Measurements from ENCODE around the gene FRYL. TPM values are rescaled to one million over a fixed set of nuclear protein-coding genes. Genes with fewer than 3 reads are reported as not detected.

The FRYL gene
- total RNA-seq, 4 donors from 2014 or later: 14.5 to 43.7 (median 20.1) TPM

- H3K9me3 ChIP-seq: no peaks in the 10 kb centered on the region
- H3K36me3 ChIP-seq: peaks cover 0 to 64% of the 10 kb centered on the region in 2 donors
- no peak overlapping the region for H3K4me3 ChIP-seq
- intact Hi-C loops (cut with DNase I; ENCODE audit: low total_unique reads) (no loop called here), in situ Hi-C loops (cut with MboI; ENCODE audit: low sequenced_read_pairs in 4 of 4) (loop anchor here in 2 of 4 donors (5.0 to 10.0 kb wide), 2 partner anchors 389 to 391 kb away; no protein-coding TSS in a partner anchor)
- no peak for DNase-seq
- no peak overlapping the region for H3K27ac ChIP-seq
- no peak for TF ChIP-seq POLR2A (IDR thresholded peaks at IDR 0.05)
- TF ChIP-seq, protein P1, sequence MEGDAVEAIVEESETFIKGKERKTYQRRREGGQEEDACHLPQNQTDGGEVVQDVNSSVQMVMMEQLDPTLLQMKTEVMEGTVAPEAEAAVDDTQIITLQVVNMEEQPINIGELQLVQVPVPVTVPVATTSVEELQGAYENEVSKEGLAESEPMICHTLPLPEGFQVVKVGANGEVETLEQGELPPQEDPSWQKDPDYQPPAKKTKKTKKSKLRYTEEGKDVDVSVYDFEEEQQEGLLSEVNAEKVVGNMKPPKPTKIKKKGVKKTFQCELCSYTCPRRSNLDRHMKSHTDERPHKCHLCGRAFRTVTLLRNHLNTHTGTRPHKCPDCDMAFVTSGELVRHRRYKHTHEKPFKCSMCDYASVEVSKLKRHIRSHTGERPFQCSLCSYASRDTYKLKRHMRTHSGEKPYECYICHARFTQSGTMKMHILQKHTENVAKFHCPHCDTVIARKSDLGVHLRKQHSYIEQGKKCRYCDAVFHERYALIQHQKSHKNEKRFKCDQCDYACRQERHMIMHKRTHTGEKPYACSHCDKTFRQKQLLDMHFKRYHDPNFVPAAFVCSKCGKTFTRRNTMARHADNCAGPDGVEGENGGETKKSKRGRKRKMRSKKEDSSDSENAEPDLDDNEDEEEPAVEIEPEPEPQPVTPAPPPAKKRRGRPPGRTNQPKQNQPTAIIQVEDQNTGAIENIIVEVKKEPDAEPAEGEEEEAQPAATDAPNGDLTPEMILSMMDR (IDR thresholded peaks at IDR 0.05 in 4 of 5, conservative IDR thresholded peaks at IDR 0.05 in 1 of 5): no peak
- no peaks in the 10 kb centered on the region for H3K27me3 ChIP-seq
- H3K4me1 ChIP-seq: no peaks in the 10 kb centered on the region
- no peak for ATAC-seq
Observed at GRCh38 chr4:48566034-48566384, 214.1 kb downstream of the FRYL start.

- H3K9me3 ChIP-seq: no peaks in the 10 kb centered on the region
- no peaks in the 10 kb centered on the region for H3K4me1 ChIP-seq
- no peak for TF ChIP-seq POLR2A (IDR thresholded peaks at IDR 0.05)
- TF ChIP-seq, protein P1 (IDR thresholded peaks at IDR 0.05 in 4 of 5, conservative IDR thresholded peaks at IDR 0.05 in 1 of 5): no peak
- in situ Hi-C loops (cut with MboI; ENCODE audit: low sequenced_read_pairs in 4 of 4): loop anchor here in 2 of 4 donors (5.0 to 10.0 kb wide), 2 partner anchors 389 to 392 kb away; no protein-coding TSS in a partner anchor
- no peak overlapping the region for H3K4me3 ChIP-seq
- no peaks in the 10 kb centered on the region for H3K27me3 ChIP-seq
- ATAC-seq: no peak
- no peak for DNase-seq
- intact Hi-C loops (cut with DNase I; ENCODE audit: low total_unique reads): no loop called here
- peaks cover 0 to 64% of the 10 kb centered on the region in 2 donors for H3K36me3 ChIP-seq
- no peak overlapping the region for H3K27ac ChIP-seq
Observed at GRCh38 chr4:48565362-48566033, 214.6 kb downstream of the FRYL start.

GRCh38 chr4:48564151-48564550 is 215.9 kb downstream of the FRYL start:
- TF ChIP-seq POLR2A (IDR thresholded peaks at IDR 0.05): no peak
- TF ChIP-seq, protein P1 (IDR thresholded peaks at IDR 0.05 in 4 of 5, conservative IDR thresholded peaks at IDR 0.05 in 1 of 5): no peak
- peaks cover 0 to 64% of the 10 kb centered on the region in 2 donors for H3K36me3 ChIP-seq
- H3K9me3 ChIP-seq: no peaks in the 10 kb centered on the region
- H3K4me1 ChIP-seq: no peaks in the 10 kb centered on the region
- DNase-seq: no peak
- no peak overlapping the region for H3K27ac ChIP-seq
- in situ Hi-C loops (cut with MboI; ENCODE audit: low sequenced_read_pairs in 4 of 4) (loop anchor here in 1 of 4 donors (10.0 kb wide), 1 partner anchor 391 kb away; no protein-coding TSS in a partner anchor), intact Hi-C loops (cut with DNase I; ENCODE audit: low total_unique reads) (no loop called here)
- no peak for ATAC-seq
- H3K4me3 ChIP-seq: no peak overlapping the region
- no peaks in the 10 kb centered on the region for H3K27me3 ChIP-seq

DNA sequence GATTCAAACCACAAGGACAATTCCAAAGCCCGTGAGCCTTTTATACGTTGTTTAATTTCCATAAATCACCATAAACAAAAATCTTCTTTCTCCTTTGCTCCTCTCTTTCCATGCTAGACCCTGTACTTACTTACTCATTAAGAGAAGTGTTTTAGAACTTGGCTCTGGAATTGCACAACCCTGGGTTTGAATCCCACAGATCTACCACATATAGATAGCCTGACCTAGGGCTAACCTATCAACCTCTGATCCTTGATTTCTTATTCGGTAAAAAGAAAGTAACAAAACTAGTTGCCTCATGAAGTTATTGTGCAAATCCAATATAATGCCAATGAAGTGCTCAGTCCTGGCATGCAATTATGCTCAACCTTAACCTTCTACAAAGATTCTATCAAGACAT is 221.3 kb downstream of the FRYL start:
- ATAC-seq (no peak), DNase-seq (no peak)
- Histone ChIP-seq H3K27ac (no peak overlapping the region), H3K4me1 (no peaks in the 10 kb centered on the region), H3K4me3 (no peak overlapping the region), H3K36me3 (peaks cover 2 to 84% of the 10 kb centered on the region in 2 donors), H3K9me3 (no peaks in the 10 kb centered on the region), H3K27me3 (no peaks in the 10 kb centered on the region)
- TF ChIP-seq, protein P1 (IDR thresholded peaks at IDR 0.05 in 4 of 5, conservative IDR thresholded peaks at IDR 0.05 in 1 of 5): no peak
- TF ChIP-seq POLR2A (IDR thresholded peaks at IDR 0.05): no peak
- intact Hi-C loops (cut with DNase I; ENCODE audit: low total_unique reads) (no loop called here), in situ Hi-C loops (cut with MboI; ENCODE audit: low sequenced_read_pairs in 4 of 4) (no loop called here)
